Neural crest cell (in vitro differentiated cells): Measurements from ENCODE around the gene CTXND1. TPM values are rescaled to one million over a fixed set of nuclear protein-coding genes. Genes with fewer than 3 reads are reported as not detected.

Source experiments
- DNase-seq: peaks from one replicate; pipeline ENCODE4 v3.0.0; 2021; ENCODE audit warnings: low read depth, mixed read lengths, low spot score
- H3K27ac Mint-ChIP-seq: one replicate; pipeline ENCODE4 v1.8.0; 2021; ENCODE audit warnings: mild to moderate bottlenecking, mixed read lengths; ENCODE audit not compliant: unreplicated experiment
- H3K27me3 Mint-ChIP-seq: 2 replicates; pipeline ENCODE4 v1.8.0; 2021; ENCODE audit warnings: low read depth, mild to moderate bottlenecking, mixed read lengths
- H3K36me3 Mint-ChIP-seq: 2 replicates; pipeline ENCODE4 v1.8.0; 2021; ENCODE audit warnings: low read depth, mild to moderate bottlenecking, mixed read lengths
- H3K4me1 Mint-ChIP-seq: 2 replicates; pipeline ENCODE4 v1.8.0; 2021; ENCODE audit warnings: mixed read lengths
- H3K4me3 Mint-ChIP-seq: one replicate; pipeline ENCODE4 v1.8.0; 2021; ENCODE audit warnings: mild to moderate bottlenecking, mixed read lengths
- H3K9me3 Mint-ChIP-seq: 2 replicates; pipeline ENCODE4 v1.8.0; 2021; ENCODE audit warnings: mixed read lengths
- total RNA-seq: library from RNA; stranded (reverse); gene quantifications from 2 replicates; pipeline ENCODE4 v1.2.1, GENCODE V29; 2021
- TF ChIP-seq, protein P1 (sequence below): fragments of 200-600 bp; sonication (generic); conservative IDR thresholded peaks from 2 replicates; pipeline ENCODE4 v1.5.0; 2021; ENCODE audit warnings: antibody characterized with exemption, mild to moderate bottlenecking

CTXND1 gene
- total RNA-seq, 1 donor from 2014 or later: 1.3 TPM

GRCh38 chr15:80274996-80275395 lies 23.0 kb upstream of the CTXND1 start:
- Mint-ChIP-seq H3K27me3 (peaks cover 11% of the 10 kb centered on the region), H3K9me3 (peaks cover 16% of the 10 kb centered on the region), H3K36me3 (no peaks in the 10 kb centered on the region), H3K27ac (no peak overlapping the region), H3K4me1 (peaks cover 12% of the 10 kb centered on the region), H3K4me3 (no peak overlapping the region)
- DNase-seq: no peak
- TF ChIP-seq, protein P1, sequence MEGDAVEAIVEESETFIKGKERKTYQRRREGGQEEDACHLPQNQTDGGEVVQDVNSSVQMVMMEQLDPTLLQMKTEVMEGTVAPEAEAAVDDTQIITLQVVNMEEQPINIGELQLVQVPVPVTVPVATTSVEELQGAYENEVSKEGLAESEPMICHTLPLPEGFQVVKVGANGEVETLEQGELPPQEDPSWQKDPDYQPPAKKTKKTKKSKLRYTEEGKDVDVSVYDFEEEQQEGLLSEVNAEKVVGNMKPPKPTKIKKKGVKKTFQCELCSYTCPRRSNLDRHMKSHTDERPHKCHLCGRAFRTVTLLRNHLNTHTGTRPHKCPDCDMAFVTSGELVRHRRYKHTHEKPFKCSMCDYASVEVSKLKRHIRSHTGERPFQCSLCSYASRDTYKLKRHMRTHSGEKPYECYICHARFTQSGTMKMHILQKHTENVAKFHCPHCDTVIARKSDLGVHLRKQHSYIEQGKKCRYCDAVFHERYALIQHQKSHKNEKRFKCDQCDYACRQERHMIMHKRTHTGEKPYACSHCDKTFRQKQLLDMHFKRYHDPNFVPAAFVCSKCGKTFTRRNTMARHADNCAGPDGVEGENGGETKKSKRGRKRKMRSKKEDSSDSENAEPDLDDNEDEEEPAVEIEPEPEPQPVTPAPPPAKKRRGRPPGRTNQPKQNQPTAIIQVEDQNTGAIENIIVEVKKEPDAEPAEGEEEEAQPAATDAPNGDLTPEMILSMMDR: no peak

DNA sequence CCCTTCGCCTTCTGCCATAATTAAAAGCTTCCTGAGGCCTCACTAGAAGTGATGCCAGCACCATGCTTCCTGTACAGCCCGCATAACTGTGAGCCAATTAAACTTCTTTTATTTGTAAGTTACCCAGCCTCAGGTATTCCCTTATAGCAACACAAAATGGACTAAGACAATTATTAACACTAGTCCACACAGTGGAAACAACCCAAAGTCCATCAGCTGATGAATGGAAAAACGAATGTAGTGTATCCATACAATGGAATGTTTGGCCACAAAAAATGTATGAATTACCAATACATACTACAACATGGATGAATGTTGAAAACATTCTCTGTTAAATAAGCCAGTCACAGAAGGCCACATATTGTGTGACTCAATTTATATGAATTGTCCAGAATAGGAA lies 22.5 kb upstream of the CTXND1 start:
- peaks cover 13% of the 10 kb centered on the region for H3K9me3 Mint-ChIP-seq
- H3K36me3 Mint-ChIP-seq: no peaks in the 10 kb centered on the region
- no peak overlapping the region for H3K27ac Mint-ChIP-seq
- TF ChIP-seq, protein P1: no peak
- H3K4me1 Mint-ChIP-seq: peaks cover 12% of the 10 kb centered on the region
- H3K27me3 Mint-ChIP-seq: peaks cover 16% of the 10 kb centered on the region
- no peak for DNase-seq
- H3K4me3 Mint-ChIP-seq: no peak overlapping the region

DNA sequence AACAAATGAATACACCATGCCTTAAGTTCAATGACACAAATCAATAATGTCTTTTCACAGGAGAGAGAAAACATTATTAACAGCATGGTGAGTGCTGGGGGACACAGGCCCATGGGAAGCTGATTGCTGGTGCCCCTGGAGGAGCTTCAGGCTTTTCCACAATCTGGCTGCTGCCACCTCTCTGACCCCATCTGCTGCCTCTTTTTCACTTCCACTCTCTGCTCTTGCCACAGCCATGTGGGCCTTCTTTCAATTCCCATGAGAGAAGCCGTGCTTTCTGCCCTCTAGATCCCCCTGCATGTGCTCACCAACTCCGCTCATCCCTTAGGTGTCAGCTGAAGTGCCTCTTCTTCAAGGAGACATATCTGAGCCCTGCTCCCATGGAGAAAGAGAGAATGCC lies 21.0 kb upstream of the CTXND1 start:
- Mint-ChIP-seq H3K9me3 (peaks cover 13% of the 10 kb centered on the region), H3K27me3 (peaks cover 31% of the 10 kb centered on the region), H3K36me3 (no peaks in the 10 kb centered on the region), H3K4me3 (no peak overlapping the region), H3K27ac (no peak overlapping the region), H3K4me1 (peaks cover 15% of the 10 kb centered on the region)
- DNase-seq: no peak
- TF ChIP-seq, protein P1: no peak

DNA sequence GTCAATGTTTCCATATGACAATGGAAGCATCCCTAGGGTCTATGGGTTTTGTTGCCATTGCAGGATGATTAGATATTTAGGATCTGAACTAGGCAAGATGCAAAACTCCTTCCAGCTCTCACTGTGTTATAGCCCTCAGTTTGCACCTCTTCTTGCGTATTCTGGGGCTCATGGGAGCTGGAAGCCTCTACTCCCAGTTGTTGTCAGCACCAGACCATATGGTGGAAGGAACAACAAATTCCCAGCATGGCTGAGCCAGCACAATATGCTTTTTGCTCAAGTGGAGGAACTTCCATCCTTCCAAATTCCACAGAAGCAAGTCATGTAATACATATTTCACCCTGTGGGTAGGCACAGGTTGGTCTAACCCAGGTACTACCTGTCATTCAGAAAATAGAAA lies 18.5 kb upstream of the CTXND1 start:
- H3K27me3 Mint-ChIP-seq: peaks cover 54% of the 10 kb centered on the region
- peaks cover 10% of the 10 kb centered on the region for H3K9me3 Mint-ChIP-seq
- H3K27ac Mint-ChIP-seq: no peak overlapping the region
- H3K4me3 Mint-ChIP-seq: no peak overlapping the region
- no peaks in the 10 kb centered on the region for H3K36me3 Mint-ChIP-seq
- H3K4me1 Mint-ChIP-seq: peaks cover 23% of the 10 kb centered on the region
- no peak for DNase-seq
- TF ChIP-seq, protein P1: no peak

- no peaks in the 10 kb centered on the region for H3K9me3 Mint-ChIP-seq
- TF ChIP-seq, protein P1: no peak
- H3K36me3 Mint-ChIP-seq: no peaks in the 10 kb centered on the region
- DNase-seq: no peak
- peaks cover 73% of the 10 kb centered on the region for H3K27me3 Mint-ChIP-seq
- peak overlapping the region; percentile 22 for H3K27ac Mint-ChIP-seq
- H3K4me1 Mint-ChIP-seq: peaks cover 17% of the 10 kb centered on the region
- H3K4me3 Mint-ChIP-seq: no peak overlapping the region
These were observed 16.1 kb upstream of the CTXND1 start for GRCh38 chr15:80268101-80268500.

GRCh38 chr15:80267658-80268057 lies 15.6 kb upstream of the CTXND1 start:
- Mint-ChIP-seq H3K27me3 (peaks cover 77% of the 10 kb centered on the region), H3K9me3 (no peaks in the 10 kb centered on the region)

More at GRCh38 chr15:80267658-80268057, 15.6 kb upstream of the CTXND1 start:
- Mint-ChIP-seq H3K27ac (peak overlapping the region; percentile 22), H3K4me1 (peaks cover 12% of the 10 kb centered on the region), H3K4me3 (no peak overlapping the region), H3K36me3 (no peaks in the 10 kb centered on the region)
- TF ChIP-seq, protein P1: no peak
- no peak for DNase-seq
